SH-SY5Y (cell line): ENCODE results near the gene ZNF688.

ENCODE experiments used
- GATA2 ChIP-seq: IDR thresholded peaks from 2 replicates; pipeline ENCODE4 v1.6.1; 2011; ENCODE audit warnings: mild to moderate bottlenecking, low read depth, low read length
- GATA3 ChIP-seq: IDR thresholded peaks from 2 replicates; pipeline ENCODE4 v1.6.1; 2011; ENCODE audit warnings: low read depth, mild to moderate bottlenecking, low read length, moderate library complexity

Gene ZNF688

GRCh38 chr16:30567991-30568638 lies 3.4 kb downstream of the ZNF688 start:
- no peak for TF ChIP-seq GATA2
- no peak for TF ChIP-seq GATA3

- TF ChIP-seq GATA2, result no peak
- no peak for TF ChIP-seq GATA3
These were observed 4.1 kb downstream of the ZNF688 start for GRCh38 chr16:30567160-30567990.

- TF ChIP-seq GATA2, result no peak
- TF ChIP-seq GATA3, result no peak
These were observed 5.0 kb downstream of the ZNF688 start for GRCh38 chr16:30566531-30566930.

DNA sequence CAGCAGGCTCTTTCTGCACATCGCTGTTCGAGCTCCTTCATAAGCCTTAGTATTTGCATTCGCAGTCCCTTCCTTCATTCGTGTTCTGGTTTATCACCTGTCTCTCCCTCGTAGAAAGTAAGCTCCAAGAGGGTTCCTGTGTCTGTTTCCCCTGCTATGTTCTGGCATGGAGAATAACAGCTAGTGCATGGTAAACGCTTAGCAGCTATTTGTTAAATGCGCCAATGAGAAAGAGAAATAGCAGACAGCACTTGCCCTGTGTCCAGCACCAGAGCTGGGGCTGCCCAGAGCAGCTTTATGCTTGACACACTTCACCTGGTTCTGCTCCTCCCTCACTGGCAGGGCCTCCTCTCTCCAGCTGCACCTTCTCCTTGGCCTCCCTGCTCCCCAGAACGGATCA lies 5.5 kb downstream of the ZNF688 start:
- no peak for TF ChIP-seq GATA2
- TF ChIP-seq GATA3, result no peak

GRCh38 chr16:30565526-30565925 lies 6.0 kb downstream of the ZNF688 start:
- no peak for TF ChIP-seq GATA2
- TF ChIP-seq GATA3, result no peak

- no peak for TF ChIP-seq GATA3
- TF ChIP-seq GATA2, result no peak
These were observed 9.5 kb downstream of the ZNF688 start for GRCh38 chr16:30562021-30562420.

DNA sequence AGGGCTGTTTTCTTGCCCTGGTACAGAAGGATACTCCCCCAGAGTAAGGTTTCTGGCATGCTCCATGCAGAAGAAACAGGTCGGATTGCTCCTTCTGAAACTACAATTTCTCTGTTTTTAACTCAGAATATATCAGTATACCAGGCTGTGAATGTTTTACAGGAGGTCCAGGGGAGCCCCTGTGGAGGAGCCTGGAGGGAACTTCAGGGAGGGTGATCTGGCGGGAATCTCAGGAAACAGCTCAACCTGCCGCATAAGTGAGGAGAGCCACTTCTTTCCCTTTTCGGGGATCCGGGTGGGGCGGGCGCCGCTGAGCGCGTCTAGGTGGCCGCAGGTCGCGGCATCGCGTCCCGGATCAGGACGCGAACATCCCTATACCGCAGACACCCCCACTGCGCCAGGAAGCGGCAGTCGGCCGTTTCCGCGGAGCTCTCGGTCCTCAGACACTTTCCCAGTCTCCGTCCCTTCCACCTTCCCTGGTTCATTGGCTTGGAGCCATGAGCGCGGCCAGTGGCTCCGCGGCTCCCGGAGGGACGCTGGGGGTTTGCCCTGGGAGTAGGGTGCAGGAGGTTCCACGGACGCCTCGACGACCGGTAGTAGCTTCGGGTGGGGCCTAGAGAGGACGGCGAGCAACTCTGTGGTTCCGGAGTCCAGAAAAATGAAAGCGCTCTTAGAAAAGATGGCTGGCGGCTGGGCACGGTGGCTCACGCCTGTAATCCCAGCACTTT lies 10.3 kb downstream of the ZNF688 start:
- no peak for TF ChIP-seq GATA2
- no peak for TF ChIP-seq GATA3

GRCh38 chr16:30559690-30560089 lies 11.8 kb downstream of the ZNF688 start:
- no peak for TF ChIP-seq GATA3
- TF ChIP-seq GATA2, result no peak

DNA sequence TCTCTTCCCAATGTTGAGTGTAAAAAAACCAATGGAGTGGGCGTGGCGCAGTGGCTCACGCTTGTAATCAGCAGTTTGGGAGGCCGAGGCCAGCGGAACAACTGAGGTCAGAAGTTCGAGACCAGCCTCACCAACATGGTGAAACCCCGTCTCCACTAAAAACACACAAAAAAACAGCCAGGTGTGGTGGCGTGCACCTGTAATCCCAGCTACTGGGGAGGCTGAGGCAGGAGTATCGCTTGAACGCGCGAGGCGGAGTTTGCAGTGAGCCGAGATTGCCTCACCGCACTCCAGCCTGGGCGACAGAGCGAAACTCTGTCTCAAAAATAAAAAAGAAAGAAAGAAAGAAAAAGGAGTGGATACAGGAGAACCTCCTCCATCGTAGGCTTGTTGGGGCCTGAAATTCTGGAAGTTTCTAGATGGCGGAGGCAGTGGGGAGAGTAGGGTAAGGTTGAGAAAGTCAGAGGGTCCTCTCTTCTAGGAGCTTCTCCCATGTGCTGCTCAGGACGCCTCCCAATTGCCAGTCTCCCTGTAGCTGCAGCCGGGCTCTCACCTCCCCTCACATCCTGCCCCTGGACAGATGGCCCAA lies 12.6 kb downstream of the ZNF688 start:
- TF ChIP-seq GATA3, result no peak
- TF ChIP-seq GATA2, result no peak

DNA sequence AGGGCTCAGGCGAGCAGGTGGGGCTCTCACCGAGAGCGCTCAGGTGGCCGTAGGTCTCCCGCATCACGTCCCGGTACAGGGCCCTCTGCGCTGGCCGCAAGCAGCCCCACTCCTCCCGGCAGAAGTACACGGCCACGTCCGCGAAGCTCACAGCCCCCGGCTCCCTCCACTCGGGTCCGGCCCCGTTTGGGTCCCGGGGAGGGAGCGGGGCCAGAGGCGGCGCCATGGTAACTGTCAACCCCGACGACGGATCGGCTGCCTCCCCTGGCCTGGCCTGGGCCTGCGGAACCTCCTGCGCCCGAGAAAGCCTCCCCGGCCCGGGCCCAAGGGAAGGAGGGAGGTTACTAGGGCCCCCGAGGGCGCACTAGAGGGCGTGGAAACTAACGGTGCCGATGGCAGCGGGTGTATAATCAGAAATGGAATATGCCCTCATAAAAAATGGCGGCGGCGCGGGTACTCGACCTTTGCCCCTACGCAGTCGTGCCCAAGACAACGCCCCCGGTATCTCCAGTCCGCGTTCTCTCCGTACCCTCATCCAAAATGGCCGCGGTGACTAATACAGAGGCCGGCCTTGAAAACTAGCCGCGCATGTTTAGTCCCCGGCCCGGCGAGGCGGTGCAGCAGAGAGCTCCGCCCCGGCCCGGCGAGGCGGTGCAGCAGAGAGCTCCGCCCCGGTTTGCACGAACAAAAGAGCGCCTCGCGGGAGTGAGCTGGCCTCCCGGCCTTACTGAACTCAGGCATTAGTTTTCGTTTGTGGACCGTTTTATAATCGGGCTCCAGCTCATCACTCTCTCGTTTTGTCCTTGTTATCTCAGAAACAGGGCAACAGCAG lies 13.3 kb downstream of the ZNF688 start, which contains the start of gene ZNF764:
Gene ZNF764, minus strand, starts transcription at position 418 of the 832 bp plus-strand sequence. Its CDS starts 192 bp downstream, at position 226.
- no peak for TF ChIP-seq GATA3
- no peak for TF ChIP-seq GATA2

DNA sequence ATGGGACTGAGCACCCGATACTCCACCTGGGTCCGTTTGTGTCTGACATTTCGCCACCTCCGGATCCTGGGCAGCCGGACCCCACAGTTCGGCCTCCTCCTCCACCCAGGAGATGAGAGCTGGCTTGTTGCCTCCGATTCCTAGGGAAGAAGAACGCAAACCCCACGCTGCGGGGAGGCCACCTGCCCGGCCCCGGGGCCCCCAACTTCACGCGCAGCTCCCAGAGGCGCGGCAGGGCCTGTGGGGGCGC lies 13.9 kb downstream of the ZNF688 start:
- TF ChIP-seq GATA2, result no peak
- TF ChIP-seq GATA3, result no peak

DNA sequence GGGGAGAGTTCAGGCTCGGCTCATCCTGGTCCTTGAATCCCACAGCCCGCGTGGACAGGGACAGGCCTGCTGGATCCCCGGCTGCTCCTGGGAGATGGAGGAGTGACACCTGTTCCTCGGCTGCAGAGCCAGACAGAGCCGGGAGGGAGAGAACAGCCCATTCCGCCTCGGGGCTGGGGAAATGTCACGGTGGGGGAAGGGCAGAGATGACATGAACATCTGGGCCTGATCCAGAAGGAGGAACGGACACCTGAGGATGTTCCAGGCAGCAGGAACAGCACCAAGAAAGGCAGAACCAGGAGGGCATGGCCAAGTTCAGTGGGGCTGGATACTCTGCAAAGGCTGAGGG lies 15.4 kb downstream of the ZNF688 start:
- TF ChIP-seq GATA2 (no peak), GATA3 (no peak)

- no peak for TF ChIP-seq GATA3
- no peak for TF ChIP-seq GATA2
These were observed 16.0 kb downstream of the ZNF688 start for GRCh38 chr16:30555315-30556124.
